ENCODE results near the gene SPRR1A.
"Not testable (repeated sequence)": the region's sequence is repeated elsewhere in the genome, so short reads cannot be mapped to it uniquely, and the experiment has no call there.

SPRR1A gene

DNA sequence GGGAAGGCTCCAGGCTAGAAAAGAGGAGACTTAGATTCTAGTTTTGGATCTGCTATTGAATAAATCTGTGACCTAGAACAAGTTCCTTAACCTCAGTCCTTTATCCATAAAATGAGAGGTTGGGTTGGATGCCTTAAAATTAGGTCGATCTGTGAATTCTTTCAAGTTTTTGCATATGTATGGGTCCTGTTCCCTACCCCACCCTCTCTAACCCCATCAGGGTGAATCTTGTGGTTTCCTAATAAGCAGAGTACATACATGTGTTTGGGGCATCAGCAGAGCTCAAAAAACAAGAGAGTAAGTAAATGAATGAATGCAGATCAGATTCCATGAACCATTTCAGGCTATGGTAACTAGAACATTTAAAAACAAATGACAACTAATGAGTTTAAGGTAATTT, 7.2 kb upstream of the SPRR1A start:
- no peak for DNase-seq

GRCh38 chr1:152977614-152978013, 6.3 kb upstream of the SPRR1A start:
- no peak for DNase-seq

DNA sequence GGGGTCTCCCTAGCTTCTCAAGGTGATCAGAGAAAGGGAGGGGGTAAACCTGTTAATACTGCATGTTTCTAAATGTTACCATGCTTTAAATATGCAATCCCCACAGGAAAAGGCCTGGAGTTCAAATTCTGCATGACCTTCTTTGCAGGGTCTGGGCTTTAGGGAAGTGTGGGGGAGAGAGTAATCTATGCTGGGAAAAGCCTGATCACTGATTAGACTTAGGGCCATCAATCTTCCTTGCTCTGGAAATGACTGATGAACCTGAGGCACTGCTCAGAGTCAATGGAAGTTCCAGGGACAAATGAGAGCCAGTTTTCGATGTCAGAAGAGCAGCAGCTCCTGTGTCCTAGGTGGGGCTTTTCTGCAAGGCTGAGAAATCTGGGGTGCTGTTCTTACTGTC, 3.2 kb upstream of the SPRR1A start:
- DNase-seq = no peak

GRCh38 chr1:152981146-152981871, 2.6 kb upstream of the SPRR1A start:
- DNase-seq = no peak

GRCh38 chr1:152982076-152982475, 1.8 kb upstream of the SPRR1A start:
- no peak for DNase-seq

GRCh38 chr1:152983234-152983633, 647 bp upstream of the SPRR1A start:
- DNase-seq = no peak

DNA sequence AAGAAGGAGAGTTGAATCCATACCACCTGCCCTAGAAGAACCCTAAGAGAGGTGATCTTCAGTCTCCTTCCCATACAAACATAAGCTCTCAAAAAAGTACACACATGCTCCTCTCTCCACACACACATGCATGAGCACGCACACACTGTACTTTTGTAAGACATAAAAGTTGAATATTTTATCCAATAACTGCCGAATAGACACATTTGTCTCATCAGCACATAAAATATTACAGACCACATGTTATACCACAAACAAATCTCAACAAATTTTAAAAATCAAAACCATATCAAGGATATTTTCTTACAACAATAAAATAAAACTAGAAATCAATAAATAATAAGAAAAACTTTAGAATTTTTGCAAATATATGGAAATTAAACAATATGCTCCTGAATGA, 2.7 kb downstream of the SPRR1A start:
- no peak for DNase-seq

DNA sequence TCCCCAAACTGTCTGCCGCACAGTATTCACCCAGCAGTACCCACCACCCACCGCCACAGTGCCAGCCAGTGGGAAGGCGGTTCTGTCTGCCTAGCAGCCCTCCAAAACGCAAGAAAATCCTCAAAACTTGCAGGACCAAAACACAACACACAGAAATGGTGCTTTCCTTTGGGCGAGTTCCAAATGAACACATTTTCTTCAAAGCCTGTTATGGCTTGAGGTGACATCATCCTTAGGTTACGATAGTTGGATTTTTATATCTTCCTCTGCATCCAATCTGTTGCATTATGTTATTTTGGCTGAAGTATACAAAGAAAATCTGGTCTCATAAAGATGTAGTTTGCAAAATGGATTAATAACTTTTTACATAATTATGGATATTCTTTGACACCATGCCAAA, 9.3 kb downstream of the SPRR1A start:
- no peak for DNase-seq

DNA sequence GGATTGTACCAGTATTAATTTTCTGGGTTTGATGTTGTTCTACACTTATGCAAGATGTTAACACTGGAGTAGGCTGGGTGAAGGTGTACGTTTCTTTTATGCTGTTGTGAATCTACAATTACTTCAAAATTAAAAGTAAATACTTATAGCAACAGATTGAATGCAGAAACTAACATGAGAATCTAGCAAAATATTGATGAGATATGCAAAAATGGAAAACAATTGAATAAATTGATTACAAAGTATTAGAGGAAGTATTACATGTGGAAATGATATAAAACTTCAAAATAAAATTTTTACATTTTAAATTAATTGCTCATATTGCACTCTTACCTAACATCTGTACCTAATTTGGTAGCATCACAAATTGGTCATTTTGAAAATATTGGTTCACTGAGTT, 12.0 kb downstream of the SPRR1A start:
- DNase-seq = no peak

DNA sequence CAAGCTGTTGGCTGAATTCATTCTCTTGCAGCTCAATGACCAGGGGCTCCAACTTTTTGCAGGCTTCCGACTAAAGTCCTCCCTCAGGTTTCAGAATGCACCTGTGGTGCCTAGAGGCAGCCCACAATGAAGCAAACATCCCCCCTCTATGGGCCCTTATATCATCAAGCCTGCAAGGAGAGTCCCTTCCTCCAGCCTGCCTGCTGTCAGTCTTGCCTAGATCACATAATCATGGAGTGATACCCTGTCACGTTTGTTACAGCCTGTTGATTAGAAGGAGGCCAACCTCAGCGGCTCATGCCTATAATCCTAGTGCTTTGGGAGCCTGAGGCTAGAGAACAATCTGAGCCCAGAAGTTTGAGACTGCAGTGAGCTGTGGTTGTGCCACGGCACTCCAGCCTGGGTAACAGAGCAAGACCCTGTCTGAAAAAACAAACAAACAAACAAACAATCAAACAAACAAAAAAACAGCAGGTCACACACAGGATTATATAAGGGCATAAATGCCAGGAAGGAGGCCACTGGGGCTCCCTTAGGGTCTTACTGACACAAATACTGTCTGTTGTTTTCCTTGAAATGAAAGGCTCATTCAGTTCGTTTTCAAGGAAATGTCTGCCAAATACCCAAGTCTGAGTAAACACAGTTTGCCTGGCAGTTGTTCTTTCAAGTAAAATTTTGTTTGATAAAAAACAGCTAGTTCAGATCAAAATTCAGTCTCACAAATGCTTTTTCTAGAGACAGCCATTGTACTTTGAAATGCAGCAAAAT, 12.9 kb downstream of the SPRR1A start:
- DNase-seq = no peak

GRCh38 chr1:152997901-152998300, 14.0 kb downstream of the SPRR1A start:
- no peak for DNase-seq

DNA sequence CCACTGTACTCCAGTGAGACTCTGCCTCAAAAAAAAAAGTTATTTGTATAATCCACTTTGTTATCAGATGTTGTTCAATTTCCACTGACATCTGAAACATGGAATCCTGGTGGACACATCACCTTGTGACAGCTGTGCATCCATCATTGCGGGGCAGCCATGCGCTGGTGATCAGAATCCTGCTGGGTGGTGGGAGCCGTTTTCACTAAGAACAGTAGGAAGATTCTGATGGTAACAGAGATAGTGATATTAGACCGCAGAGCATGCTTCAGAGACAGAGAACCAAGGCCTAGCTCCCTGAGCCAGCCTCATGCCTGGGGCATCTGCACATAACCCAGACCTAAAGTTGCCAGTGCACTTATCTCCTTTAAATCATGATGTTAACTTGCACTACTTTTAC, 14.6 kb downstream of the SPRR1A start:
- no peak for DNase-seq

DNA sequence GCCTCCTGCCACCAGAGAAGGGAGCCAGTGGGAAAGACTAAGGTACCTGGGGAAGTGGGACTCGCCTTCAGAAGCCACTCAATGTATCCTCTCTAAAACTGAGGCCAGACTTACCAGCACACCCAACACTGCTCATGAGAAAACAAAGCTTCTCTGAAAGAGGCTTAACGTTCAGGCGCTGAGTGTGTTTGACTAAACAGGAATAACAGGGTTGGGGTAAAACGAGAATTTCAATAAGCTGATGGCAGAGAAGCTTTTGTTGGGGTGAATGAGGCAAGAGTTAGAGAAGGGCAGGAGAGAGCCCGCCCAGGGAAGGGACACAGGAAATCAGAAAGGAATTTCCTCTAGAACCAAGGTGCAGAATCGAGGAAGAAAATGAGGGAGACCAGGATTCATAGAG, 15.9 kb downstream of the SPRR1A start:
- no peak for DNase-seq

DNA sequence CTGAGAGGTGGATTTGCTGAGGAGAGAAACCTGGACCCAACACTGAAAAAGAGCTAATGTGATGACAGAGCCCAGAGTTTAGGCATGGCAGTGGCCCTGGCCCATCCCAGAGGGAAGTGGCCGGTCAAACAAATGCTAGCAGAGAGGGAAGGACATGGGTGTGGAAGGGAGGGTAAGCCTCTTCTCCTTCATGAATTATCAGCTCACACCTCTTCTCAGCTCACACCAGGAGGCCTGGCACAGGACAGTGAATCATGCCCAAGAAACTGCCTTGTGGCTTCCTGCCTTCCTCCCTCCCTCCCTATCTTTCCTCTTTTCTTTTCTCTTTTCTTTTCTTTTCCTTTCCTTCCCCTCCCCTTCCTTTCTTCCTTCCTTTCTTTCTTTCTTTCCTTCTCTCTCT, 16.4 kb downstream of the SPRR1A start:
- no peak for DNase-seq

DNA sequence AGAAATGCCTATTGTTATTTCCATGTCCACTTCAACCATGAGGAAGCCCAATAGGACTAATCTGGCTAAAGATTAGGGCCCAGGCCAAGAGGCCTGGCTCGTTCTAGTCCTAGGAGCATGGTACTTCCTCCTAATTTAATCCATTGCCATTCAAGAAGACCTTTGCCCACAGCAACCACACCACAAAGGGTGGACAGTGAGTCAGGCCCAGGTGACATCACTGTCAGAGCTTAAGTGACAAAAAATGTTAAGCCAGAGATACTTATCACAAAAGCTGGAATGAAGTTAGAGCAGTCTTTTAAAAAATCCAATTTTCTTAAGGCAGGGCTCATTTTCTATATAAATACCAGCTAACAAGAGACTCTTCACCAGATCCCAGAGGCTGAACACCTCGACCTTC, 17.5 kb downstream of the SPRR1A start, which contains the start of gene SPRR3:
Gene SPRR3 (plus strand): TSS at position 368 of the 400 bp plus-strand sequence. CDS start 1,272 bp downstream, outside the sequence.
- DNase-seq = no peak

DNA sequence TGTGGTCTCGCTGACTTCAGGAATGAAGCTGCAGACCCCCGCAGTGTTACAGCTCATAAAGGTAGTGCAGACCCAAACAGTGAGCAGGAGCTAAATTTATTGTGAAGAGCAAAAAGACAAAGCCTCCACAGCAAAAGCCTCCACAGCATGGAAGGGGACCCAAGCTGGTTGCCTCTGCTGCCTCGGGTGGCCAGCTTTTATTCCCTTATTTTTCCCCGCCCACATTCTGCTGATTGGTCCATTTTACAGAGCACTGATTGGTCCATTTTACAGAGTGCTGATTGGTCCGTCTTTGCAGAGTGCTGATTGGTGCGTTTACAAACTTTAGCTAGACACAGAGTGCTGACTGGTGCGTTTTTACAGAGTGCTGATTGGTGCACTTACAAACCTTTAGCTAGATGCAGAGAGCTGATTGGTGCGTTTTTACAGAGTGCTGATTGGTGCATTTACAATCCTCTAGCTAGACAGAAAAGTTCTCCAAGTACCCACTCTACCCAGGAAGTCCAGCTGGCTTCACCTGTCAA, 27.4 kb downstream of the SPRR1A start:
- not testable (repeated sequence) for DNase-seq

DNA sequence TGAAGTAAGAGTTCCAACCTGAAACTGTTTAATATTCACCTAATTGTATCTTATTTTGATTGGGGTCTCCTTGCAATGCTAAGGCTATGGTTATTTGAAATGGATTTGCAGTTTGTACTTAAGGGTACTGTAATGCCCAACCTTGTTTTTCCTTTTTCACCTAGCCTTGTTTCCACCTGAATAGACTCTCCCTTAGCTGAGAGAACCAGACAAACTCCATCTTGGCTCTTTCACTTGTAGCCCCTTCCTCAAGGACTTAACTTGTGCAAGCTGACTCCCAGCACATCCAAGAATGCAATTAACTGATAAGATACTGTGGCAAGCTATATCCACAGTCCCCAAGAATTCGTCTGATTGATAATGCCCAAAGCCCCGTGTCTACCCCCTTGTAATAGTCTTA, 37.9 kb downstream of the SPRR1A start:
- not testable (repeated sequence) for DNase-seq

DNA sequence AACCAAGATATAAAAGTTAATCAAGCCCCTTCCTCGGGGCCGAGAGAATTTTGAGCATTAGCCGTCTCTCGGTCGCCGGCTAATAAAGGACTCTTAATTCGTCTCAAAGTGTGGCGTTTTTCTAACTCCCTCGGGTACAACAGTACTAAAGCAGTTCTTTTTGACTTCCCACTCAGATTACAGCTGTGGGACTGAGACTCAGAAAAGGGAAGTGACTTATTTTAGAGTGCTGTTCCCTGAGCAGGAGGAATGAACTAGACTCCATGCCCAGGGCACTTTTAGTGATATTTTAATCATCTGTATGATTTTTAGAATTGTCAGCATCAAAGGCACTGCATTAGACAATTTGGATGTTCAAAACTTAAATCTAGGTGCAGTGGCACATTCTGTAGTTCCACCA, 38.5 kb downstream of the SPRR1A start:
- not testable (repeated sequence) for DNase-seq

GRCh38 chr1:153023109-153023508, 39.2 kb downstream of the SPRR1A start:
- no peak for DNase-seq

- no peak for DNase-seq
These were observed 40.5 kb downstream of the SPRR1A start for GRCh38 chr1:153024413-153024812.

DNA sequence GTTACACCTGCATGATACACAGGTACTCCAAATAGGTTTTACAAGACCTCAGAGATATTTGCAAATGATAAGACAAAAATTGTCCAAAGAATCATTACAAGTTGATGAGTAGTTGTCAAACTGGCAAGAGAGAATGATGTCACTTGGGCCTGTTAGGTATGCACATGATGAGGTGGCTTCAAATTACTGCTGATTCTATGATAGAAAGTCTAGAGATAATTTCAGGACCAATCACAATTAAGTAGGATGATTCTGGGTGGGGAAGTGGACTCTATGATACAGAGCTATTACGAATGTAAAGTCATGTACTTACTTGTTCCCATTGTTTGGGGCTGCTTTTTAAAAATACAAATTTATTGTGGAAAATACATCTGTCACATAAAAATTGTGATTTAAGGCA, 41.9 kb downstream of the SPRR1A start:
- DNase-seq = no peak

DNA sequence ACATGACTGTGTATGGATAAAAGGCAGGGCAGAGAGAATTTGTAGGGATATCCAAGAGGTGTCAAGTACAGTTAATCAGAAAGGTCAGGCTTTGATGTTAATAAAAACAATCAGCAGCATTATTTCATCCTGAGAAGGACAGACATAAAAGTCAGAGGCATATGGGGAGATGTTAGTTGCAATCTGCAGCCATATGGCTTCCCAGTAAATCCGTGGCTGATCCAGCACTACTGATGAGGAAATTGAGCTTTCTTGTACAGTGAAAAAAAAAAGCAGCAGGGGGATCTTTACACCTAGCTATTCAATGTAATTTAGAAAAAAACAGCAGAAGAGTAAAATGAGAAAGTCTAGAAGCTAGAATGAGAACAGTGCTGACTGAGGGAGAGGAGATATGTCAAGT, 44.9 kb downstream of the SPRR1A start:
- DNase-seq = no peak

DNA sequence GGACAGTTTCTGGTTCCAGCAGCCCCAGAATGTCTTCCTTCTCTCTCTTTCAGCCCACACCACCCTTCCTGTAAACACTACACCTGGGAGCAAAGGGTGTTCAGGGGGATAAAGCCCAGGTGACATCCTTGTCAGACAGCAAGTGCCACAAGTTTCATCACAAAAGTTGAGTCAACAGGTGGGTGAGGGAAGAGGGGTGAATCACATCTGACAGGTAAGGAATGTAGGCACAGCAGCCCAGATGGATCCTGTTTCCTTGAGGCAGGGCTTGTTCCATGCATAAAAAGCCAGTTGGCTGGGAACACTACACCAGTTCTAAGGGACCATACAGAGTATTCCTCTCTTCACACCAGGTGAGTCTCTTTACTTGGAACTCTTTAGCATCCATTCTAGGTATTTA, 47.0 kb downstream of the SPRR1A start, which contains the start of gene SPRR1B:
Gene SPRR1B (plus strand): TSS at position 309 of the 400 bp plus-strand sequence. CDS start 1,143 bp downstream, outside the sequence.
- DNase-seq = no peak

GRCh38 chr1:153032073-153032472, 48.2 kb downstream of the SPRR1A start:
- no peak for DNase-seq

Measured in stimulated activated CD4-positive, alpha-beta T cell treated with anti-CD3 and anti-CD28 coated beads, Interleukin-4, amount 100 ng/mL, for 1 hour (primary cell).